ENCODE data around the gene ALKAL2.

DNA sequence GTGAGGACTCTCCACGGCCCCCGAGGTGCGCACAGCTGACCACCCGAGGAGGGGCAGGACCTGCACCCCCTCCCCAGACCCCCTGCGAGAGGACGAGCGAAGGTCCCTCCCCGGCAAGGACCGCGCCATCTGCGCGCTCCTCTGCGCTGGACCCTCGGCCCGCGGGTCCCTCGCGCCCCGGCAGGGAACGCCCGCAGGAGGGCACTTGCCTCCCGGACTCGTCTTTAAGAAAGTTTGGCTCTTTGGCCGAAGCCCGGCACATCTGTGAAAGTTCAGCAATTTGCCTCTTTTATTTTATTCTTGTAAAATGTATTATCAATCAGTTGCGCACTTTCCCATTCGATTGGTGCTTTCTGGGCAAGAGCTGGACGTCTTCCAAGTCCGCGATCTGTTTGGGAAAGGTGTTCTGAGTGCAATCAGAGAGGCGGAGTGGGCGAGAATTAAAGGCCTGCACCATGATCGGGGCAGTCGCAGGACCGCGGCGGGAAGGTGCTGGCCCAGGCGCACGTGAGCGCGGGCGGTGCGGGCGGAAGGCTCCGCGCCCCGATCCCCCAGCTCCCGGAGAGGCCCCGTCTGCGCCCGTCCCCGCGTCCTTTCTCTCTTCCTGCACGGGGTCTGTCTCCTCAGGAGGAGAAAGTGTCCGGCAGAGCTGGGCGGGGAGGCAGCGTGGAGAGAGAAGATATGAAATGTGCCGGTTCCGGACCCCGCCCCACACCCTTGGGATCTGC, 1.6 kb upstream of the ALKAL2 start:
- TF ChIP-seq GATA3 (IDR thresholded peaks at IDR 0.05; ENCODE audit: low read depth, low read length), result no peak
- TF ChIP-seq GATA2 (IDR thresholded peaks at IDR 0.05; ENCODE audit: low read depth, low read length), result no peak

All from SH-SY5Y (cell line).